ENCODE data around the gene PI16. TPM values are rescaled to one million over a fixed set of nuclear protein-coding genes. Genes with fewer than 3 reads are reported as not detected.
"Not testable (repeated sequence)": the region's sequence is repeated elsewhere in the genome, so short reads cannot be mapped to it uniquely, and the experiment has no call there.

The PI16 gene
- polyA plus RNA-seq, 3 donors, result 0.45 to 2.5 (median 2.1) TPM

DNA sequence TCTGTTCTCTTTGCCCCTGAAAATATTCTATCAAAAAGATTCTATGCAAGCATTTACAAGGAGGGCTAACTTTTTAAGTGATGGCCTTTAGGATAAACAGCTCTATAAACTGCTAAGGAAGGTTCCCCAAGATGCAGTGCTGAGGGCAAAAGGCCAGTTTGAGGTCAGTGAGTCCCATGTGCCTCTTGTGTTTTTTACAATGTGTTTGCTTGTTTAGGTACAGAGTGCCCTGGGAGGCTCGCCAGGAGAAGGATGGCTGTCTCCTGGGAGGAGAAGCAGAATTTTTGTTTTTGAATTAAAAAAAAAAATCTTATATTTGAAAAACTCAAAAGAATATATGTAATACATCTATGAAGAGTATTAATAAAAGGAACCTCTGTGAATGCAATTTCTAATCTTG, 18.7 kb downstream of the PI16 start:
- no peak for DNase-seq

DNA sequence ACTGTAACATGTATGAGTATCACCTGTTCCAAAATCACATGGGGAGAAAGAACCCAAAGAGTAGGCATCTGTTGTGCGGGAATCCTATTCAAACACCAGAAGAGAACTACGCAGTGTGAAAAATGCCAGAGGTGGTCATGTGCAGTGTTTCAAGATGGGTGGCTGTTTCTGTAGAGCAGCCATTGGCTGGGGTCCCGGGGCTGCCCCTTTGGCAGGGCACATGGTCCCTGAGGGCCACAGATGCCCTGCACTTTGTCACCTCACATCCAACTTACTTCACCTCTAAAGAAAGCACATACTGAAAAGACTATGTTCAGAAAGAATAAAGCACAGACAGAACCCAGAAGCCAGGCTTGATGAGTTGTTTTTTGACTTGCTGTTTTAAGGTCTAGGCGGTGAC, 19.1 kb downstream of the PI16 start:
- DNase-seq, result no peak

DNA sequence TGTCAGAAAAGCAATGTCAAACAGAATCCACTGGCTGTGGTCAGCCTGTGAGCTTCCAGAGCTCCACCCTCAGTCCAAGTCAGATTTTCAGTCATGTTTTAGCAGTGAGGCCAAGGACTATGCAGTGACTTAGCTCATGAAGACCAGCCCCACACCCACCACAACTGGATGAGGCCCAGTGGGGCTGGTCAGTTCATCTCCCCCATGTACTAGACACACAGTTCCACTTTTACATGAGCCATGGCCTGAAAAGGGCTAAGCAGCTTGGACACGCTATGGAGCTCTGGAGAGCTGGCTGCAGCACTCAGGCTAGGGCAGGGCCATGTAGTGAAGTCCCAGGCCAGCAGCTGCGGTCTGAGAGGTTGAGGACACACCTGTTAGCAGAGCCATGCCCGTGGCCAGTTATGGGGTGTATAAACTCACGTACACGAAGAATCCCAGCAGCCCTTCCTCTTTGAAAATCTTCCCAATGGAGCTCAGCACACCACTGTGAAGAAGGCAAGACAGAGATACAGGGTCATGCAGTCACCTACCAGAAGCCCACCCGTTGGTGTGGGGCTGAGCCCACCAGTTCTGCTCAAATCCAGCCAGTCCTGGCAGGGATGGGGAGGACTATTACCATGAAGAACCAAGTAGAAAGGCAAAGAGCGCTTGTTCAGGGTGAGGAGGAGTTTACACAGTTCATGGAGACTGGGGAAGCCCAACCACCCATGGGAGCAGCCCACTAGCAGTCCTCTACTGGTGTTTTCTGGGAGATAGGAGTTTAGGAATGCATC, 20.9 kb downstream of the PI16 start:
- DNase-seq, result no peak

DNA sequence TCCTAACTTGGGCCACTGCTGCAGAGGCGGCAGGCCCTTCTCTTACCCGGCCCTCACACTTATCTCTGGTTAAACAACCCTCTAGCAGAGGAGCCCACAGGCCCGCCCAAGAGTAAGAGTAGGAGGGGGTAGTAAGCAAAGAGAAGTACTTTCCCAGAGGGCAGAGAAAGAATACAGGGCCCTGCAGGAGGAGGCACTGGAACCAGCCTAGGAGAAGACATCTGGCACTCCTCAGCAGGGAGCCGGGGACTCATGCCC, 21.4 kb downstream of the PI16 start:
- no peak for DNase-seq

DNA sequence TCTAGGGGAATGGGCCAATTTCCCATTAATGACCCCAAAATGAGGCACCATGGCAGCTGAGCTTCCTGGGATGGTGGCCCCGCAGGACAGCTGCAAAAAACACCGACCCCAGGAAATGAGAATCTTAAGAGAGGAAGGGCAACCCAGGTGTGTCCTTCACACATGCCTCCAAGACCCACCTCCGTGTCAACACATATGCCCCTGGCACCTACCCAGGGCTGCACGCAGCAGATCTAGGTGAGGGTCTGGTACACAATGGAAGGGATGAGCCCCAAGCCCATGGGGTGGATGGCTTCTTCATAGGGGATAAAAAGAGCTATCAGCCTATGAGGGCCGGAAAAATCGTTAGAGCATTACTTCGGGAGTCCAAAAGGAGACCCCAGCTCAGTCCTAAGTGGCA, 22.0 kb downstream of the PI16 start:
- DNase-seq, result no peak

DNA sequence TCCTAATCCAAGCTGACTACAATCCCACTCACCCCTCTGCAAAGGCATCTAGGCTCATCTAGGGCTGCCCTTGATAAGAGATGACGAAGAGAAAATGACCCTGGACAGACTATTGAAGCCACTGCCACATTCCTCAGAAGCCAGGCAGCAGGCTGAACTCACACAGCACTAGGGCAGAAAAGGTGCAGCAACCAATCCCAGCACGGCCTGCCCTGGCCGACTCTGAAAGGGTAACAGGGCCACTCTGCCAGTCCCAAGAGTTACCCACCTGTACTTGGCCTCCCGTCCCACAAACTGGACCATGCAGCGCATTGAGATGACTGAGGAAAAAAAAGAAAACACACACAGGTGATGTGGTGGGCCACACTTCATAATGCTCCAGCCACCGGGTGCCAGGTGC, 22.4 kb downstream of the PI16 start:
- no peak for DNase-seq

DNA sequence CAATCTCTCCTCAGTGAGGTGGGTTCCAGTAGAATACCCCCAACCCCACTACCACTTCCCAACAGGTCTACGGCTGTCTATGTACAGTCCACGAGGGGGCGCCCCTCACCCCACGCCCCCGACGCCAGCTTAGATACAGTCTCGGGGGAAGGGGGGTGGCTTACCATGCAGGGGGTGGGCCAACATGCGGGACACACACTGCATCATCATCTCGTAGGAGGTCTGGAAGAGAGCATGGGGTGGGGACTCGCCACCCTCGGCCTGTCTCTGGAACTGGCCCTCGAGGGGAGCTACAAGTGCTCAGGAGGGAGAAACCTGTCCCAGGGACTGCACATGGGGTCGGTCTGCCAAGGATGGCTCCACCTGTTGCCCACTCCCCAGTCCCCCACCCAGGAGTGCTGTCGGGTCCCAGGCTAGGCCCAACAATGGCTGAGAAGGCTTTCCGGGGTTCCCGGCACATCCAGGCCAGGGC, 23.0 kb downstream of the PI16 start:
- DNase-seq, result no peak

DNA sequence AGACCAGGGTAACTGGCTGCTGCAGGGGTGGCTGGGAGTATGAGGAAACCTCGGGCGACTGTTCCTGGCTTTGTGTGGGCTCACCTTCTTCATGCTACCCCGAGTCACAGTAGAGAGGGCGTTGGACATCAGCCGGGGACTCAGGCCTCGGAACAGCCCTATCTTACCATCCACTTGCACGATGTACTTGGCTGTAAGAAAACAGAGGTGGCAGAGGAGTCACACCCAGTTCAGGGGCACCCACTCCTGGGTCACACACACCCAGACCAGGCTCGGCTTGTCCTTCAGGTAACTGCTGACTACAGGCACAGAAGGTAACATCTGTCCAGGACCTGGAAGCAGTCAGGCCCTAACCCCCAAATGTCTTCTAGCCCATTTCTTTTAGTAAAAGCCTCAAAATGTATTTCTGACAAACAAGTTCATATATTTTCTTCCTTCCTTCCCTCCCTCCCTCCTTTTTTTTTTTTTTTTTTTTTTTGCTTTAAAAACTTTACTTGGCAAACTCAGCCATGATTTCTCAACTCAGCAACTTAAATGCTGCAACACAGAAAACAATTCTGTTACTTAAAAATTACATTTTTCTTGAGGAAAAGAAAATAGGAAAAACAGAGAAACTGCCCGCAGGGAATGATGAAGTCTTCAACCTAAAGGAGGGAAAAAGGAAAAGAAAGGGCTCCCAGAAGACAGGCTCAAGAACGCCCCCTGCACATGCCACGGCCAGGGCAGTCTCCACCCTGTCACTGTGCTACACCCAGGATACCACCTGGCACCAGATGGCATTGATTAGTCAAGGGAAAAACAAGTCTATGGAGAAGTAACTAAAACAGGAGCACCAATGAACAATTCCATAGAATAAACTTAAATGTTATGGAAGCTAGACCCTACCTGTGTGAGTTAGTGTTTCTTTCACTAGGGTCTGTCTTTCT, 24.1 kb downstream of the PI16 start:
- DNase-seq, result no peak

DNA sequence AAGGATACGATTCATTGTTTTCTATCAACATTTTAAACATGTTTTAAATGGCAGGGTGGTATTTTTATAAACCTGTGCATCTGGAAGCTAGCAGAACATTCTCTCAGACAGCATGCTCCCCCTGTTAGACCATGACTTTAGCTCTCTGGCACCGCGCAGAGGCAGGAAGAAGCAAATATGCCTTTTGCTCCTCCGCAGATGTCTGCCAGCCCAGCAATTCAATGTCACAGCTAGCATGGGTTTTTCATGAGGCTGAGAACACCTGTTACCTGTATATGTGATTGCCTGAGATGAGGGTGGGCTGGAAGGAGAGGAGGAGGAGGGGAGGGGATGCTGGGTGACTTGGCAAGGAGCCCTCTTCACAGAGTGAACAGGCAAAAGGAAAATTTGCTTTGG, 24.8 kb downstream of the PI16 start:
- no peak for DNase-seq

DNA sequence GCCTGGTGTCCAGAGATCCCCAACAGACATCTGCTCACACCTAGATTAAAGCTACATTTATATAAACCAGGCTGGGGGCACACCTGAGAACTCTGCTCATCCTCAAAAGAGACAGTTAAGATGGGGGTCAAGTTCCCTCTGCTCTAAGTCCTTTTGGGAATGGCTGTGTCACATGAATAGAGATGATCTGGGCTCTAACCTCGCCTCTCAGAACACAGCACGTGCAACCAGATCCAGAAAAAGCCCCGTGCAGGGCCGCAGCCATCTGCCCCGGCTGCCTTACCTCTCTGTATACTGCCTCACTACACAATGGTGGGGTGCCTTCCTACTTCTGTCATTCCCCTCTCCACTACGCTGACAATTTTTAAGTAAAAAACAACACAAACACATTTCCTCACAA, 25.6 kb downstream of the PI16 start:
- no peak for DNase-seq

DNA sequence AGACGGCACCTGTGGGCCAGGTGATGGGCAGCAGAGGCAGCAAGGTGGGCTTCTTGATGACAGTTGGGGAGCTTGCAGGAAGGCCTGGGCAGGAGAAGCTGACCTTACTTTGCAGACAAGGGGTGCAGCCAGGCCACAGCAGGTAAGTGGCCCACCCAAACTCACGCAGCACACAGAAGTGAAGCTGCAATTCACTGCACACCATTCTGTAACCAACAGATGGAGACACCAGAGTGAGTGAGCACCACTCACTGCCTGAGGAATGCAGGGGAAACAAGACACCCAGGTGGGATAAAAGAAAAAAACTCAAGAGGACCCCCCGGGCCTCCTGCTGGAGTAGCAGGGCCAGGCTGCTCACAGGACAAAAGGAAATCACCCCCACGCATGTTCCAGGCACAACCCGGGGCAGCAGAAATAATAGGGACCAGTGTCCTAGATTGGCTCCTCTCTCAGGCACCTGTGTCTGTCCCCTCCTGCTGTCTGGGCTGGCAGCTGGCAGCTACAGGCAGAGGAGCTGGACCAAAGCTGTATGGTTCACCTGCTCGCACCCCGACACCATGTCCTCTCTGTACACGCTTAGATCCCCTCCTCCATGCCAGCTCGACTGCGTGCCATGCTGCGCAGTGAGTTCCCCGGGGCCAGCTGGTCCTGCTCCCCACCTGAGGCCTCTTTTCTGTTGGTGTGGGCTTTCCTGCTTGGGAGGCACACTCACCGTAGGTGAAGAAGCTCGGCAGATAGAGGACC, 26.5 kb downstream of the PI16 start:
- DNase-seq, result no peak

DNA sequence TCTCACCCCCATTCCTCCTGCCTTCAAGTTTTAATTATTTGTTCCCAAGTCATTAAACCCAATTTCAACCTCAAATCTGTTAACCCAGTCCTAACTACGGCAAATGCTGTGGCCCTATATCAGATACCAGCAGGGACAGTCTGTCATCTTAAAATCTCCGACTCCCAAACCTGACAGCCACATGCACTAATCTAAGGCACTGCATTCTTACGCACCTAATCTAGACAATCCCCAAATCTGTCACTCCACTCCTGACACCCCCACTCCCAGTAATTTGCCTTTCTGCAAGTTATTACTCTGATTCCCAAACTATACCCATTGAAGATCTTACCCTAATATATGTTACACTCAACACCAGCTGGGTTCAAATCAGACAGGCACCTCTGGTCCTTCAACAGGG, 29.0 kb downstream of the PI16 start:
- no peak for DNase-seq

DNA sequence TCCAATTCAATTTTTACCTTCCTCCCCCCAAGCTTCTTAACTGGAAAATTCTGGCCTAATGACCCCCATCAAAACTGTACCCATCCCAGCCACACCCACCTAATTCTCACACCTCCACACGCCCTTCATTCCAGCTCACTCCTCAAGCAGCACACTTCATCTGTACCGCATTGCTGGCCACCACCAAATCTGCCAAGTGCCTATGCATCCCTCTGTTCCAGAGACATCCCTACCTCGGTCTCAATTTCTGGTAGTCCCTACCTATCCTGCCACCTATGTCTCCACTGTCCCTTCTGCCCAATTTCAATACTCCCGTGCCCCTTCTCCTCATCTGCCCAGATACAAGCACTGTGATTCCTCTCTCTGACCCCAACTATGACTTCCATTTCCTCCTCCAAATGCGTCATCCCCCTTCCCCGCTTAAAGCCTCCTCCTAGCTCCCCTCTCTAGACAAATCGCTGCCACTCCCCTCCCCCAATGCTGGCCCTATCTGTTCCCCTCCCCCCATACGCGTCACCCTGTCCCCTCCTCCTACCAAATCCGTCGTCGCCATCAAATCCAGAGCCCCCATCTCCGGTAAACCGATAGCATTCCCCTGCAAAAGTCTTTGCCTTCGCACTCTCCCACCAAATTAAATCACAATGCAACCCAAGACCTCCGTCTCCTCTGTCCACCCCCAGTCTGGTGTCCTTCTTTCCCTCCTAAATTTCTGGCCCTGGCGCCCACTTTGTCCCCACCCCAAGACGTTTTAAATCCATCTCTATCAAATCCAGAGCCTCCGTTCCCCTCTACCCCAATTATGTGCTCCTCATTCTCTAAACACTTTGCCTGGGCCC, 30.3 kb downstream of the PI16 start:
- no peak for DNase-seq

DNA sequence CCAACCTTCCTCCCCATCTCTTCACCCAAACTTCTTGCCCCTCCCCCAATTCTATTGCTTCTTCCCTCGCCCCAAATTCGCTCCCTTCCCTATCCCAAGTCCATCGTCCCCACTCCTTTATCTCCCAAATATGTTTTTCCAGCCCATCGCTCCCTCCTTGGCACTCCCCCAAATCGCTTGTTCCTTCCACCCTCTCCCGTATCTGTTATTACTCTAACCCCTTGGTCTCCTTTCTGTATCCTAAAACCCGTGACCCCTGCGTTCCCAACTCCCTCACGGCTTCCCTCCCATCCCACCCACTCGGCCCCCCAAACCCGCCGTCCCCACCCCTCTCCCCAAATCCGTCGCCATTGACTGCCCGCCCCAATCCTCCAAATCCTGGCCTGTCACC, 30.9 kb downstream of the PI16 start:
- DNase-seq, result no peak

DNA sequence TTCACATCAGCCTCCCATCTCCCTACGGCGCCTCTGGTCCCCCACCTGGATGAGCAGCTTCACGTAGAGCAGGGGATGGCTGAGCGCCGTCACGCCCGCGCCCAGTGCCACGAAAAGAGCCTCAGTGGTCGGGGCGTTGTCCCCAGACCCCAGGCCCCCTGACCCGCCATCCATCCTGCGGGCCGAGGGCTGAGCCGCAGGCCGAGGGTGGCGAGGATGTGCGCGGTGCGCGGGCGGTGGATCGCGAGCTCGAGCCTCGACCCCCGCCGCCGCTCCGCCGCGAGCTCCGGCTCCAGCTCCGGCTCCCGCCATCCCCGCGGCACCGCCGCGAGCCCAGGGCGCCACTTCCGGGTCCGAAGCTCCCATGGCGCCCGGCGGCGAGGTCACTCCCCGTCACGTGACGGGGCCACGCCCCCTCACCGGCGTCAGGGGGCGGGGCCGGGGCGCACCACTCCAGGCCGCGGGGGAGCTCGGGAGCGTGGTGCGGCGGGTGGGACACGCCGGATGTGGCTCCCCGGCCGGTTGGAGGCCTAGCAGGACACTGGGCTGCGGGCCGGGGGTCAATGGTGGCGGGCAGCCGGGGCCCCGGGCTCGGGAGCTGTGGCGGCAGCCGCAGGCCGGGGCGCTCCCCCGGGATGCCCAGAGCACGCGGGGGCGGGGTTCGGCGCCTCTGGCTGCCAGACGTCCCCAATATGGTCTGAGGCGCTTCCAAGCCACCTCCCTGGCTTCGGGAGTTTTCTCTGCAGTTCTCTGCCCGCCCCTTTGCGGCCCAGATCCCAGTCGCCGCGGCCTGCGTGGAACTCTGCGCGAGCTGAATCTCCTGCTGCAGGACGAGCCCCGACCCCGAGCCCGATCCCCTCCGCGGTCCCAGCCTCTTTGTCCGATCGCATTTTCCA, 31.5 kb downstream of the PI16 start, which contains the start of gene MTCH1:
Gene MTCH1 (minus strand): TSS at position 389 of the 896 bp plus-strand sequence. CDS start 23 bp downstream, at position 366.
- DNase-seq, result peak; percentile 90

DNA sequence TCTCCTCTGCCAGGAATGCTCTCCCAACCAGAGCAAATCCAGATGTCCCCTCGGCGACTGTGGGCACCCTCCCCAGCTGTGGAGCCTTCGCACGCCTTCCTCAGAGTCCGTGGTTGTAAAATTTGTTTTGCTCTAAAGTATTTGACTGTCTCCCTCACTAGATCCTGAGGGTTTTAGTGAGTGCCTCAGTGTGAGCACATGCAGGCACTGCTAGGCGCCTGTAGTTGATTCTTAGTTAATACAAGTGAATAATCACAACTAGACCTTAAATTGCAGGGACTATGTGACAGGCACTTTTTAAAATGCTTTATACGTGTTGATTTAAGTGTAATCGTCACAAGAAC, 32.1 kb downstream of the PI16 start:
- DNase-seq, result no peak

DNA sequence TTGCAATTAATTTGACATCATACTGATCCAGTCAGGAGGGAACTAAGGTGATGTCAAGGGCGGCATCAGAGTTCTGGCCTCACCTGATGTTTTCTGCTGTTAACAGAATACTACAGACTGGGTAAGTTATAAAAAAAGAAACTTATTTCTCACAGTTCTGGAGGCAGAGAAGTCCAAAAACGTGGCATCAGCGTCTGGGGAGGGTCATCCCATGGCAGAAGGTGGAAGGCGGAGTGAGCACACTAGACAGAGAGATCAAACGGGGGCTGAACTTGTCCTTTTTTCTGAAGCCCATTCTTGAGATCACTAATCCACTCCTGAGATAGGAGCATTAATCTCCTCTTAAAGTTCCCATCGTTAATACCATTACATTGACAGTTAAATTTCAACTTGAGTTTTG, 34.7 kb downstream of the PI16 start:
- no peak for DNase-seq

DNA sequence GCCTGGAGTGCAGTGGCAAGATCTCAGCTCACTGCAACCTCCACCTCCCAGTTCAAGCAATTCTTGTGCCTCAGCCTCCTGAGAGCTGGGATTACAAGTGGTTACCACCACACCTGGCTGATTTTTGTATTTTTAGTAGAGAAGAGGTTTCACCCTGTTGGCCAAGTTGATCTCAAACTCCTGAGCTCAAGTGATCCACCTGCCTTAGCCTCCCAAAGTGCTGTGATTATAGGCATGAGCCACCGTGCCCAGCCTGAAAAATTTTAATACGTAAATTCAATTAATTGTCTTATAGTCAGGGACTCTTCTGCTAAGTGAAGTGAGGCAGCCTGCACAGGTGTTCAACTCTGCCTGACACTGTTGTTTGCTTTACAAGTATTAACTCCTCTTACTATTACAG, 35.9 kb downstream of the PI16 start:
- DNase-seq, result not testable (repeated sequence)

DNA sequence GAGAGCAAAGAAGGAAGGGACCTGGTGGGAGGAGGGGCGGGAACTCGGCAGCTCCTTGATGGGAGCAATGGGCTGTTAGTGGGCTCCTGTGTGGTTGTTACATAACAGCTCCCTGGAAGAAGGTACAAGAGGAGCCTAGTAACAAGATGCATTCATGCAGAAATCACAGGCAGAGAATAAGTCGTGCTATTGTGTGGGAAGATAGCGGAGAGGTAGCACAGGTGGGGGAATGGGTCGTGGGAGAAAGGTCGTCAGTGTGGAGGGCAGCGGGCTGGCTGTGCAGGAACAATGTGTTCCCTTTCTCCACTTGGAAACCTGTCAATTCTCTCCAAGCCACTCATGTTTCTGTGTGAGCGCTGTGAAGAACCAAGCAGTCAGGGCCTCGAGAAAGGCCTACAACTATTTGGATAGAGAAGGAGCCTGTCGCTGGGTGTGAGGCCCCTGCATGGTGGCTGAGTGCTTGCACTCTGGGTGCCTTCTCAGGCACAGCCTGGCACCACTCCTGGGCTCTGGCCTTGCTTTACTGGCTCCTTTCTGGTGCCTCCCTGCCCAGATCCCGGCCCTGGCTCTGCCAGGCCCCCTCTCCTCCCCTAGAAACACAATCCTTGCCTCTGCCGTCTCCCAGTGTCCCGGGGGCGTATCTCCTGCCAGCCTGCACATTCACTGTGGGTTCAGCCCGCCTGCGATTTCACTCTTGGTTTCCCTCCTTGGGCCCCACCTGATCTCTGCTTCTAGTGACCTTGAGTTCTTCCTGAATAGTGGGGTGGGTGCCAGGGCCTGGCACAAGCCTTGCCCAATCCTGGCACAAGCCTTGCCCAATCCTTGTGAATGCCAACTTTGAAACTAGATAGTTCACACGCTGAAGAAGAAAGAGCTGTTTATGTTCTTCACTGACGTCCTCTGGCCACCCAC, 43.5 kb downstream of the PI16 start:
- DNase-seq, result no peak

DNA sequence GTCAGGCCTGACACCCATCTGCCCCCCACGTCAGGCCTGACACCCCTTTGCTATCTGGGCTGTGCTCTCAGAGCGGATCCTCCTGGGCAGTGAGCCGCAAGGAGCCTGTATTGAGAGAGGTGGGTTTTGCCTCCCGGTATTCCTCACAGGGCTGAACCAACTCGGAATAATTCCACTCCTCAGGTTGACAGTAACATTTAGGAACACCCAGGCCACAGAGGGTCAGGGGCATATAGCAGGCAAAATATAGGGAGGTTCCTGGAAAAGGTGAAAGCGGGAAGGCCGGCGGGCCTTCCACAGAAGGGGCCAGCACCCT, 44.1 kb downstream of the PI16 start:
- DNase-seq, result no peak
